GF-D8 (cell line): ENCODE results near the gene CDH4.

Experiments used
- DNase-seq: peaks from one replicate; lab custom pipeline; 2025; lab: John Stamatoyannopoulos, UW

Gene CDH4

DNA sequence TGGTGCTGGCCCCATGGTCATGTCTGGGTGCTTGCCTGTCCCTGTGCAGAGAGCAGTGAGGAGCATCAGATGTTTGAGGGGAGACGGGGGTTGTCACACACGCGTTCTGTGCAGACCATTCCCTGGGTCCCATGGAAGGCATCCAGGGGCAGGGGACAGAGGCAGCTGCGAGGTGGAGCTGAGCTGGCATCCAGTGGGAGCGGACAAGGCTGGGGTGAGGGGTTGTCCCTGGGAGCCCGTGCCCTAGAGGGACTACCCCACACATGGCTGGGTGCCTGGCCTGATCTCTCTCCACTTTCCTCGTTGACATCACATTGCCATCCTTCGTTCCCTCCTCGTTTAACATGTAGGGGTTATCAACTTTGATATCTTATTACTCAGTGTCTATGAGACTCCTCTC, 331.3 kb downstream of the CDH4 start:
- no peak for DNase-seq

DNA sequence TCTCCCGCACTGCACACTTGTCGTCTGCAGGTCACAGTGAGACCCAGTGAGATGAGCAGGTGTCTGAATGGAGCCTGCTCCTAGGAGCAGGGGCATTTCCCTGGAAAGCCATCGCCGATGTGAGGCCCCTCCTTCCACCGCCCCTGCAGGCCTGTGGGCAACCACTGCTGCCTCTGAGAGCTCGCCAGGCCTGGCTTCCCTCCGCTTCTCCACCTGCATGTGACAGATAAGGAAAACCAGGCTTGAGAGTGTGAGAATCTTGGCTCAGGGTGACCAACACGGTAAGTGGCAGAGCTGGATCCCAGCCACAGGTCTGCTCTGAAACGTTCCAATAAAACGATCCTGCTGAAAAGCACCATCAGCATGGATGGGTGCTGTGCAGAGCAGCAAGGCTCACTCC, 332.8 kb downstream of the CDH4 start:
- DNase-seq, result no peak

DNA sequence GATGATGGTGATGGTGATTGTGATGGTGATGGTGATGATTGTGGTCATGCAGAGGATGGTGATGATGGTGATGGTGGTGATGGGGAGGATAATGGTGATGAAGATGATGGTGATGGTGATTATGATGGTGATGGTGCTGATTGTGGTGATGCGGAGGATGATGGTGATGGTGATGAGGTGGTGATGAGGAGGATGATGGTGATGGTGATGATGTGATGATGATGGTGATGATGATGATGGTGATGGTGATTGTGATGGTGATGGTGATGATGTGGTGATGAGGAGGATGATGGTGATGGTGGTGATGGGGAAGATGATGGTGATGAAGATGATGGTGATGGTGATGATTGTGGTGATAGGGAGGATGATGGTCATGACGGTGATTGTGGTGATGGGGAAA, 333.7 kb downstream of the CDH4 start:
- DNase-seq, result no peak

DNA sequence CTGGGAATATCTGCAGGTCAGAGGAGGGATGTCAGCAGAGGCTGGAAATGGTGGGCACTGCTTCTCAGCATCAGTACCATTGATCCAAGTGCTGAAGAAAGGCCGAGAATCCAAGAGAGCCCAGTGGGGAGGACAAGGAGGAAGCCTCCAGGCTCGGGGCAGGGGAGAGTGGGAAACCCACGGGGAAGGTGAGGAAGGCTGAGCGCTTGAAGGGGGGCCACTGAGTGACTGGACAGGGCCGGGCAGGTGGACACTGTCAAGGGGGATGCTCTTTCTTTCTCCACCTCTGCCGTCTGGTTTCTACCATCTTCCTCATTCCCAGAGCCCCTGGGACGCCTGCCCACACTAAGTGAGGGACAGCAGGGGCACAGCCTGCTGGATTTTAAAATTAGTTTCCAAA, 335.0 kb downstream of the CDH4 start:
- DNase-seq, result no peak

DNA sequence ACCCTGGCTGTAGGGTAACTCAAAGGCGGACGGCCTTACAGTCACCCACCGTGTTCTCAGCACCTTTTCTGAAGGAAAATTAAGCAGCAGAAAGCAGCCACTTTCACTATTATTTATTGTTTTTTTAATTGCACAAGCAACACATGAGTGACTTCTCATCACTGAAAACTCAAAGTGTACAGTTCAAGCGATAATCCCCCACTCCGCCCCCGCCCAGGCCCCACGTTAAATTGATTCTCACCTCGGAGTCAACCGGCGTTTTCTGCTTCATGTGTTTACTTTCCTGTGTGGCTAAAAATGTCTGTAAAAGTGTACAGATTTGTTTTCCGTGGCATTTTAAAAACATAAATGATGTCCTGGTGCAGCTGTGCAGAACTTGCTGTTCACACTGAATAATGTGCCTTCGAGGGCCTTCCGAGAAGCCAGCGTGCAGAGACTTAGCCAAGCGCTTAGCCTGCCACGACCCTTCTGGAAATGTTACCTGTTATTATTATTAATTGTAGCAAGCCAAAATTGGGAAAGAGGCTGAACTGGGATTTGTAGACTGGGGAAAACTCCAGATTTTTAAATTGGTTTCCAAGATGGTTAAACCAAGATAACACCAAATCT, 335.7 kb downstream of the CDH4 start:
- DNase-seq, result no peak

DNA sequence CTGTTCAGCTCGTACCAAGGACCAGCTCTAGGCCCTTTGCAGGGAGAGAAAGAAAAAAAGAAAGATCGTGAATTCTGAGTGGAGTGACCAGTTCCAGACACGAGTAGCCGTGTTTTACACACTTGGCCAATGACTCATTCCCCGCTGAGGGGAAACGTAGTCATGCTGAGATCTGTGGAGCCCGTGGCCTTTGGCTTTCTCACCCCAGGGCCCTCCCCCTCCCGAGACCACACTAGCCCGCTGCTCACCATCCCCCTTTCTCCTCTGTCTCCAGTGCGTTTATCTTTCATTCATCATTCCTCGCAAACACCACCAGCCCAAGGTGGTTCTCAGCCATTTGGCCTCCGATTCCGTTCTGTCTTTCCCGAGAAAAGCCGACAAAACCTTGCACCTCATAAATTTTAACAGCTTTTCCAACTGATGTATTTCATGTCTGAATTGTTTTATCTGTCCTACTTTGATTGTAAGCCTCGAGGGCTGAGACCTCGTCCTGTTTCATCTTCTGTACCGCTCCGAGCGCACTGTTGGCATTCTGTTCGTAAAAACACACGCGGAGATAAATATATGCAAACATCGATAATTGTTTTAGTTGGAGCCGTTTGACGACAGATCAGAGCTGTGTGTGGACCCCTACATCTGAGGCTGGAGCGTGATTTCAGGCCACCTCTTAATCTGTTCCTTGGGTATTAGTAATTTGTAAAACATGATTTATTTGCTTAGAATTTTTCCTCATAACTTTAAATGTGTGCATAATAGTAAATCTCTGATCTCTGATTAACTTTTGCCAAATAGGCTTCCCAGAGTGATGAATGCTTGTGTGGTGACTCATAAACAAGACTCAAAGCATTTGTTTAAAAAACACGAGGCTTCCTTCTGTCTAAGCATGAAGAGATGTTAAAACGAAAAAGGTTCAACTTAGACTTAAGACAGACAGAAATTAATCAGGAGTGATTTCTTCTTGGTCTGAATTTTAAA, 336.6 kb downstream of the CDH4 start:
- DNase-seq, result no peak

DNA sequence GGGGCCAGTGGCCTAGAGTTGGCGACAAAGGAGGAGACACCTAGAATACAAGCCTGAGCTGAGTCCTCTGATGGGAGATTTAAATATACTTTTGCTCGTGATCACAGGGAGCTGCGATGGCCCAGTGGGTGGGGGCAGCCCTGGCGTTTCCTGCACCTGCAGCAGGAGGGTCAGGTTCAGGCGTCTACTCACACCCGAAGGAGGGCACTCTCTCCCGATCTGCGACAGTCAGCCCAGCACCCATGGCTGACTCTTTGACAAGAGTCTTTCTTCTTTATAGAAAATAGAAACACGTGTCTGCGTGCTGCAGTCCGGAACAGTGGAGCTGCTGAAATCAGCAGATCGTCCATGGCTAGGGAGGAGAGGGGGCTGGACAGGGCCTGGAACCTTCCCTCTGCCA, 338.2 kb downstream of the CDH4 start:
- DNase-seq, result no peak

DNA sequence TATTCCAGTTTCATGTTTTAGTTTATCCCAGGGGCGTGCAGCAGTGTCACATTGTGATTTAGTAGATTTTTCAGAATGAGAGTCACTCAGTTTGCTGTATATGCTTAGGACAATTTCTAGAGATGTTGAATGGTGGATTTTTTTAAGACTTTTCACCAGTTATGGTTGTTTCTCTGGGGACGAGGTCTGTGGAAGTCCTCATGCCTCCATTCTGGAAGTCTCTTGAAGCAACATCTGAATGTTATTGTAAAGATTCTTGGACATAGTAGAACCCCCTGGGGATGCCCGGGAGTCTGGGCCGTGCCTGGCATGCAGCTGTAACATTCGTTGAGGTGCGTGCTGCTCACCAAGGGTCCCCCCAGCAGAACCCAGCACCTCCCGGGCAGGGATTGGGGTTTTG, 341.5 kb downstream of the CDH4 start:
- DNase-seq, result no peak

DNA sequence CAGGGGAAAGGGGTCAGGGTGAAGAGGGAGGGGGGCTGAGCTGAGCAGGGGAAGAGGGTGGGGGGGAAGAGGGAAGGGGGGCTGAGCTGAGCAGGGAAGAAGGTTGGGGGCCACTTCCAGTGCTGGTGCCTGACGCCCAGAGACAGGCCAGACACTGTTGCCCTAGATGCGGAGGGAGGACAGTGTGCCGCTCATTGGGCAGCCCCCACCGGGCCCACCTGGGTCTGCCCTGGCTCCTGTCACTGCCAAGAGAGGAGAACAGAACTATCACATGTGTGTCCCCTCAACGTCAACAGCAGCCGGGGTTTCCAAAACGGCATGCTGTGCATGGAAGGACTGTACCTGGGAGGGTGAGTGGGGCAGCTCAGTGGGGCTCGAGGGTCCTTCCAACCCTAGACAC, 342.1 kb downstream of the CDH4 start:
- no peak for DNase-seq

DNA sequence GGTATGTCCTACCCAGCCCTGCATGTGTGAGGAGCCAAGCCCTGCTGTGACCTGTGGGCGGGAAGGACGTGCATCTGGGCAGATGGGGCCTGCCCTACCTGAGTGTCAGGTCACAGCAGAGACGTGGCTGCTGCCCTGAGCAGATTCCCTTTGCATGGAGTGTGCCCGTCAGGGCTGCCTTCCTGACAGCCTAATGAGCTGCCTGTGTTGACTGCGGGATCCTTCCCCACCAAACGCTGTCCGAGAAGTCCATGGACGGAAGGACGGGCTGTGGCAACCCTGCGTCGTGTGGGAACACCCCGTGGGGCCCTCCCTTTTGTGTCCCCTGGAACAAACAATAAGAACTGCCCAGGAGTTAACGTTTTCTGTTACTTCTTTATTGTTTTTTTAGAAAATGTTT, 343.2 kb downstream of the CDH4 start:
- DNase-seq, result no peak

DNA sequence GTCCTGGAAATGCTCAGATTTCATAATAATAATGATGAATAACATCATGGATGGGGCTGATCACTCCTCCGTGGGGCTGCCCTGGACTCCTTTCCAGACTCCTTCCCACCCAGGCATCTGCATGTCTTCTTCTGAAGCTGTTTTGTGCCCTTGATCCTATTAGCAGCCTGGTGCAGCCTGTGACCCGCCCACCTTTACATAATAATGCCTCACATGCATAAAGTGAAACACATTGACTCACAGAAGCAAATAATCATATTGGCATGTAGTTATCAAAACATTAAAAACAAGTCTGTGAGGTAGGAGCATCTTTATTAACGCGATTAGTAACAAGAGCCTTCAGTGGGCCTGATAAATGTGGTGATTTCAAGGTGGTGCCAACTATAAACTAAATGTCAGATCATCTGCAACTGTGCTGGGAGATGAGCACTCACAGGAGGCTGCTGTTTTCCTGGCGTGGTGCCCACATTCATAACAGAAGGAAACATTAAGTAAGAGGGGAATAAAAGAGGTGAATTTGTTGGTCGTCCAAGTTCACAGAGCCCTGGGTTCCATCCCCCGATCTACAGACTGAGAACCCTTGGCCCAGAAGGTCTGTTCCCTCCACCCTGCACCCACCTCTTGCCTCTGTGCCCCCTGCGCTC, 344.7 kb downstream of the CDH4 start:
- no peak for DNase-seq

DNA sequence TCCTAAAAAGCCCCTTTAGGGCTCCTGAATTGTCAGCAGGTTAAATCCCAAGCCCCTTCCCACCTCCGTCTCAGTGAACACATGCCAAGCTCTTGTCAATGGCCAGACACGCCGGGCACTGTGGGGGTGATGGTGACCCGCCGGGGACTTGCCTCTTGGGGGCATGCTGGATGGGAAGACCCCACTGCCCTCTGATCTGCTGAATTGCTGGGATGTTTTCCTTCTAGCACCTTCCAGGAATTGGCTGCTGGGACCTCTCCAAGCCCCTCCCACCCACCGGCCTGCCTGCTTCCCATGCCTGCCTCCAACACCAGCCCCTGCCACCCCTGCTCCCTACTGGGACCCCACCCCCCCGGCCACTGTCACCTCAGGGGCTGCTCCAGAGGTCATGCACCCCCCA, 345.9 kb downstream of the CDH4 start:
- DNase-seq, result no peak

DNA sequence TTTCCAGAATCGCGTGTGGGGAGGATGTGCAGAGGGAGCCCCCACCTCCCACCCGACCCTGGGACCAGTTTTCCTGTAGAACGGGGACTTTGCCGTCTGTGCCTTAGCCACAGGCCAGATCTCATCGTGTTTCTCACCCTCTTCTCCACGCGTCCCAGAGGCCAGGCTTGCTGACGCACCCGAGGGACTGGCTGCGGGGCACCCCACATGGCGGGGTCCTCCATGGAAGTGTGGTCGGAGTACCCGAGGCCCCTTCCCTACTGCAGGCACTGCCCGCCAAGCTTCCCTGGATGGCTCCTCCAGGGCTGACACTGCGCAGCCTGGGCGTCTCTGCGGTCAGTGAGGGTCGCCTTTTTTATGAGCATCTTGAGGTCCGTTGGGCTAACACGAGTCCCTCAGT, 346.5 kb downstream of the CDH4 start:
- DNase-seq, result no peak

DNA sequence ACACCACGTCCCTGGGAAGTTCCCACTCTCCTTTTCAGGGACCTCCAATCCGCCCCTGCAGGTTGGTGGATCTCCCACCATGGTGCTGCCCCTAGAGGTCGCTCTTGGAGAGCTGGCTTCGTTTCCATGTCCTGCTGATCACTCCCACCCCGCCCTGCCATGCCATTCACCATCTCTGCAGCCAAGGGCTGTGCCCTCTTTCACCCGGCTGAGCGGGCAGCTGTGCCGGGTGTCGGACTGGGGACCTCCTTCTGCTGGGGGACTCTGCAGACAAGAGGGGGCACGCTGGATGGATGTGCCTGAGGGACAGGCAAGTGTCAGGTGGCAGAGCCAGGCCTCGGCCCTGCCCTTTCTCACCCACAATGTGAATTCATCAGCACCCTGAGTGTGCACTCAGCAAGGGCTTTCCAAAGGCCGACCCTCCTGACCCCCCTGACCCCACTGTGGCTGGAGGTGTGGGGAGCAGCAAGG, 347.0 kb downstream of the CDH4 start:
- DNase-seq, result no peak

DNA sequence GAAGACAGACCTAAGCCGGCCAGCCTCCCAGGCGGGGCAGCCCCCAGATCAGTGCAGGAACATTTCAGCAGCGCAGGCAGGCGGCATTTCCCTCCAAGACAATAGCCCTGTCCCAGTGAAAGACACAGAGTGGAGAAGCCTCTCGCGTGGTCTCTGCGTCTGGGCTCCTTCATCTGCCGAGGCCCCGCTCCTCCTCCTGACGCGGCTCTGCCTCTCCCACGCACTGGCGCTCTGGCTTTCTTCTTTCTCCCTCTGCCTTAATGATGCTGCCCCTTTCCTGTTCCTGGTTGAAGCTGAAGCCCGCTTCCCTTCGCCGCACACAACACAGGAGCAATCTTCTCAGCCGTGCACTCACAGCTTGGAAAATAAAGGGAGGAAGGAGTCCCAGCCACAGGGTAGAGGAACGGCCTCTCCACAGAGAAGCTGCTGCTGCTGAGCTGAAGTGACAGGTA, 347.5 kb downstream of the CDH4 start:
- DNase-seq, result no peak

DNA sequence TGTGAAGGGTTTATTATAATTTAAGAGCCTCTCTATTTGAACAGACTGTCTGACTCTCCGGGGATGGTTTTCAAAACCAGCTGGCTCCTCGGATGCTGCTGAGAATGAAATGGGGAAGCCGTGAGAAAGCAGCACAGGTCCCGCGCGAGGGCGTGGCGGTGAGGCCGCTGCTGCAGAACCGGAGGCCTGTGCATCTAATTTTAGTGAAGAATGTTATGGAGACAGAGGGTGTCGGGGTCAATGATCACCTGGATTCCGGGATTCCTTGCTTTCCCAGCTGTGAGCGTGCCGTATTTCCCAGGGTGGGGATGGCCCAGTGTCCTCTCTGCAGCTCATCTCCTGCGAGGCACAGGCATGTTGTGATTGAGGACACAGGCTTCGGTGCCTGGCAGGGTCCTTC, 348.0 kb downstream of the CDH4 start:
- no peak for DNase-seq

DNA sequence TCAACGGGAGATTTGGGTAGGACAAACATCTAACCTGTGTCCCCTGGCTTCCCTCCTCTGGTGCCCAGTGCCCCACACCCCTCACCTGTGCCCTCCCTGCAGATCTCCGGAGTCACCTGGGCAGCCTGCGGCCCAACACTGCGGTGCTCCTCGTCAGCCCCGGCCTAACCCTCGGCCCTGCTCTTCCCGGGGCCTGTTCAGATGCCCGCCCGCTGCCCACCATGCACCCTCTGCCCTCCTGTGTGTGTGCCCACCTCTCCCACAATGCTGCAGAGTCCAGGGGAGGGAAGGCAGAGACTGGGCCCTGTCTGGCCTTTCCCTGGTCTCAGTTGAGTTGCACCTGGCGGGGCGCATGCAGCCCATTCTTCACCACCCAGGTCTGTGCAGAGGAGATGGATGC, 349.3 kb downstream of the CDH4 start:
- no peak for DNase-seq

DNA sequence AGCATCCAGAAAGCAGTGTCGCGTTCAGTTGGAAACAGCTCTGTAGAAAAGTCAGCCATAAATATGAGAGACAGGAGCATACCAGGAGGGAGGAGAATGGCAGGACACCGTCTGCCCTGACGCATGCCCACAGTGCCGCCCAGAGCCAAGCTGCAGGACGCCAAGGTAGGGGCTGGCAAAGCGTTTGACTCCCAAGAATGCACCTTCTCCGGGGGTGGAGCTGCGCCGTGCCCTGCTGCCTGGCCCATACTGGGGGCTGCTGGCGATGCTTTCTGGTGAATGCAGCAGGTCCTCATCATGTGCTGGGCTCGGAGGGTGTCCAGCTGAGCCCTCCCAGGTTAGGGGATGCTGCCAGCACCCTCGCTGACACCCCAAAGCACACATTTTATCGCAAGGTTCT, 349.8 kb downstream of the CDH4 start:
- no peak for DNase-seq

DNA sequence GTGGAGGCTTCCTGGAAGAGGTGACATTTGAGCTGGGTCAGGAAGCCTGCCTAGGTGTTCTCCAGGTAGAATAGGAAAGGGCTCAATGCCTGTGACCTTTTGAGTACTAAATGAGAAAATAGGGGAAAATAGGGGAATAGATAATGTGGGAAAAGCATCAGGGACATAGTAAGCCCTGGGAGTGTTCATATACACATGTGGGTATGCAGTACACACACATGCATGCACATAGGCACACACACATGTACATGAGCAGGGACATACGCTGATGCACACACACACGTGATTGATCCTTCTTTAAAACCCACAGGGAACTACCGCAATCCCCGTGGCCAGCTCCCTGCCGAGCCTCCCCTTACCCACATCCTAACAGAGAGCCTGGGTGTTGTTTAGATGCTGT, 351.7 kb downstream of the CDH4 start:
- no peak for DNase-seq

DNA sequence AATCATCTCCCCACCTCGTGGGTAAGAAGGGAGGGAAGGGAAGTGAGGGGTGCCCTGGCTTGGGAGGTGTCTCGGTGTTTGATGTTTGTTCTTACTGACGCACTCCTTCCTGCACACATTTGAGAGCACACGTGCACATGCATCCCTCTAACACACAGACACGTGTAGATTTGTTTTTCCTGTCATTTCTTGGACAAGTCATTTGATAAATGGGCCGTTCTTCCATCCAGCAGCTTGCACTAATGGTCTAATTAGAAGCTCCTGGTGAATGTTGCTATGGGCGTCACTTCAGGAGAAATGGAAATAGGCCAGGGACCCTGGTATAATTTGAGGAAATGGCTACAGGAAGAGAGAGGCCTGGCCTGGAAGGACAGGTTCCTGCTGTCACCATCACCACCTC, 352.5 kb downstream of the CDH4 start:
- no peak for DNase-seq

DNA sequence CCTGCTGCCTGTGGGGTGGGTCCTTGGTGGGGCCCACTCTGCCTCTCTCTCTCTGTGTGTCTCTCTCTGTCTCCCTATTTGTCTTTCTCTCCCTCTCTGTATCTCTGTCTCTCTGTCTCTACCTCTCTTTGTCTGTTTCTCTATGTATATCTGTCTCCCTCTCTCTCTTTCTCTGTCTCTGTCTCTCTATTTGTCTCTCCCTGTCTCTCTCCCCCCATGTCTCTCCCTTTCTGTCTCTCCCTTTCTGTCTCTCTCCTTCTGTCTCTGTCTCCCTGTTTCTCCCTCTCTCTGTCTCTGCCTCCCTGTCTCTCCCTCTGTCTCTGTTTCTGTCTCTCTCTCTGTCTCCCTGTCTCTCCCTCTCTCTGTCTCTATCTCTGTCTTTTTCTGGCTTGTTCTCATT, 353.2 kb downstream of the CDH4 start:
- DNase-seq, result no peak

DNA sequence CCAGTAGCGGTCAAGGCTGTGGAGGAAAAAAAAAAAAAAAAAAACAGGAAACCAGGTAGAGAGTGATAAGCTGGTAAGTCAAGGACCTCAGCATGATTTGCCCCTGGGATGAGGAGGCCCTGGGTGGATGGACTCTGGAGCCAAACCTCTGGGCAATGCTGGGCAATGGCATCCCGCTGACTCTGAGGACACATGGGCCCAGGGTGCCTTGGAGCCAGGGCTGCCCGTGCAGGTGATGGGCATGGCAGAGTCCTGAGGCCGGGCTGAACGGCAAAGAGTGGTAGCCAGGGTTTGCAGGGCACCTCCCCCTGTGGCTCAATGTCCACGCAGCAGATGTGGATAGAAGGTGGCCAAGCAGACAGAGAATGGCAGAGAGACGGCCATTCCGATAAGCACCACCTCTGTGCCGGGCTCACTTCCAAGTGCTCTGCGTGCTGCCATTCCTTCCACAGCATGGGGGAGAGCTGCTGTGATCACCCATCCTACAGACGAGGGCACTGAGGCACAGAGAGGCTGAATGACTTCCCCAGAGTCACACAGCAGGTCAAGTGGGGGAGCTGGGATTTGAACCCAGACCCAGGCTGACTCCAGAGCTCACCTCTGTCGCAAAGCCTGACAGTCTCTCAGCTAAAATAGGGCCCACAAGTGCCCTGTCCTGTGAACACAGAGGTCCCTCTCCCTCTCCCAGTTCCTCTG, 353.9 kb downstream of the CDH4 start:
- DNase-seq, result no peak
